Esophagus (tissue), 2 donors: ENCODE data around the gene TRPM5. TPM values are rescaled to one million over a fixed set of nuclear protein-coding genes. Genes with fewer than 3 reads are reported as not detected.

Source experiments
- H3K27ac ChIP-seq, 2 donors: one replicate each; pipeline ENCODE4 v1.5.1; 2013; ENCODE audit warnings: low read depth in 2 of 2, mild to moderate bottlenecking in 2 of 2, inconsistent platforms in 1 of 2, low read length in 1 of 2, moderate library complexity in 1 of 2
- H3K27me3 ChIP-seq, 2 donors: one replicate each; pipeline ENCODE4 v1.6.1; 2013; ENCODE audit warnings: low read length in 2 of 2, control low read depth in 1 of 2, mild to moderate bottlenecking in 1 of 2; ENCODE audit not compliant: insufficient read depth in 2 of 2, control insufficient read depth in 1 of 2
- H3K36me3 ChIP-seq, 2 donors: one replicate each; pipeline ENCODE4 v1.6.1; 2013; ENCODE audit warnings: low read length in 1 of 2; ENCODE audit not compliant: control insufficient read depth in 2 of 2, insufficient read depth in 2 of 2
- H3K4me1 ChIP-seq, 2 donors: one replicate each; pipeline ENCODE4 v1.6.1; 2013; ENCODE audit warnings: low read length in 1 of 2; ENCODE audit not compliant: control insufficient read depth in 2 of 2, insufficient read depth in 2 of 2
- H3K4me3 ChIP-seq, 2 donors: one replicate each; pipeline ENCODE4 v1.5.1; 2013; ENCODE audit warnings: low read length in 2 of 2, mild to moderate bottlenecking in 2 of 2, low read depth in 1 of 2, moderate library complexity in 1 of 2
- H3K9me3 ChIP-seq, 2 donors: one replicate each; pipeline ENCODE4 v1.6.1; 2013; ENCODE audit warnings: mild to moderate bottlenecking in 2 of 2, low read depth in 1 of 2, low read length in 1 of 2, moderate library complexity in 1 of 2; ENCODE audit not compliant: control insufficient read depth in 2 of 2, insufficient read depth in 1 of 2
- WGBS, 2 donors: extraction: QIAGEN DNeasy Blood & Tissue Kit; methylation state at CpG; one replicate each; pipeline ENCODE4 v1.1.7; 2013; 5-methylcytosine and 5-hydroxymethylcytosine counted together
- polyA plus RNA-seq, 2 donors: library from polyadenylated mRNA; stranded (reverse); fragments of 200-250 nt; gene quantifications; one replicate each; pipeline ENCODE4 v1.2.3, GENCODE V29; 2013
- donor health status: healthy with polysubstance abuse.
- donor health status: Bipolar disorder and iron deficiency.

The TRPM5 gene
- polyA plus RNA-seq, 2 donors, result 0.01 TPM; not detected in 1

DNA sequence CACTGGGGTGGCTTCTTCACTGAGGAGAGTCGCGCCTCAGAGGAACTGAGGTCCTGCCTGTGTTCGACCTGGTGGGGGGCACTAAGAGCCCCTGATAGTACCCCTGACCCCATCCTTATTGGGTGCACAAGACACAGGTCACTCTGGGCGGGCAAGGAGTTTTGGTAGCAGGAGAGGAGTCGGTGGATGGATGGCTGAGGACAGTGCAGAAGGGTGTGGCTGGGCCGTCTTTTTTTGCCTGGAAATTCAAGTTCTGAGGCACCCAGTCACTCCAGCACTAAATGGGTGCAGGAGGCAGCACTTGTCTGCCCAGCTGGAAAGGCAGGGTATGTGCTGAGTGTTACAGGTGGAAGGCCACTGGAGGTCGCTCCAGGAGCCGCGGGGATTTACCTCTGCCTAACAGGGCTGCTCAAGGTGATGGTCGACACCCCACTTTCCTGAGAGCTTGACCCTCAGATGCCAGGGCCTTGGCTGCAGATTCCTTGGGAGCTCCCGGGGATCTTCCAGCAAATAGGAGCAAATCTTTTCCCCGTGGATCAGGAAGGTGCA lies 42.8 kb downstream of the TRPM5 start:
- Histone ChIP-seq H3K36me3 (peaks cover 6 to 27% of the 10 kb centered on the region in 2 donors), H3K27ac (peak overlapping the region; percentile 89 to 94)

DNA sequence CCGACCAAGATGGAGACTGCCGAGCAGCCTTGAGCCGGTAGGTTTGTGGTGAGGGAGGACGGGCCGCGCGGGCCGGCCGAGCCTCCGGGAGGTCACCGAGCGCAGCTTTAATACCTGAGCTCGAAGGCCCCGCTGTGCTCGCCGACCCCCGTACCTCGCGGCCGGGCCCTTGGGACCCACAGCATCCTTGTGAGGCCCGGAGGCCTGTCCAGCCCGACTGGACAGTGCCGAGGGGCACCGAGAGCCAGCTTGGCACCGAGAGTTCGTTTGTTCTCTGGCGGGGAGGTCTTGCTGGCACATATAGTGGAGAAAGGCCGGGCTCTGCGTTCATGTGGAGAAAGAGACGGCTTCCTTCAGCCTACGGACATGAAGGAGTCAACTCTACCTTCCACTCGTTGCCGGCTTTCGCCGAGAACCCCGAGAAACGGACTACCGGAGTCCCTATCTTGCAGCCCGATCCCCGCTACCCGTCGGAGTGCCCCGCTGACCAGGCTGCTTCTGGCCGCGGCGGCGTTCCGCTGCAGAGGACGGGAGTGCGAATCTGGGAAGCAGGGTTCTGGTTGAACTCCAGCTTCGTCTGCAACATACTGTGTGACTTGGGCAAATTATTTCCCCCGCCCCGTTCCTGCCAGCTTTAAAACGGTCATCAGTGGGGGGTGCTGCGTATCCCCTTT lies 43.4 kb downstream of the TRPM5 start:
- peak overlapping the region; percentile 89 to 94 for H3K27ac ChIP-seq
- peaks cover 6 to 33% of the 10 kb centered on the region in 2 donors for H3K36me3 ChIP-seq
- 0 to 1% methylated on average over 55 of the region's 55 CpGs for WGBS, 2 donors

More for the DNA sequence above, 42.8 kb downstream of the TRPM5 start:
- Histone ChIP-seq H3K9me3 (no peaks in the 10 kb centered on the region), H3K4me3 (peak overlapping the region; percentile 91 to 97), H3K27me3 (no peaks in the 10 kb centered on the region), H3K4me1 (peaks cover 0 to 11% of the 10 kb centered on the region in 2 donors)
- WGBS, 2 donors, result 30 to 35% methylated on average over 12 of the region's 12 CpGs

GRCh38 chr11:2400069-2400761 lies 44.1 kb downstream of the TRPM5 start, which contains the start of gene TSSC4:
TSSC4 (plus strand) TSS chr11:2400750; CDS start chr11:2402634, 1,884 bp downstream.
- Histone ChIP-seq H3K27me3 (no peaks in the 10 kb centered on the region), H3K27ac (peak within 1 kb of the TSS; percentile 94 to 99), H3K9me3 (no peaks in the 10 kb centered on the region), H3K36me3 (peaks cover 6 to 38% of the 10 kb centered on the region in 2 donors), H3K4me1 (peaks cover 0 to 11% of the 10 kb centered on the region in 2 donors), H3K4me3 (peak within 1 kb of the TSS; percentile 91 to 97)
- WGBS, 2 donors, result 0 to 1% methylated on average over 66 of the region's 66 CpGs

More for the DNA sequence above, 43.4 kb downstream of the TRPM5 start:
- Histone ChIP-seq H3K27me3 (no peaks in the 10 kb centered on the region), H3K4me1 (peaks cover 0 to 11% of the 10 kb centered on the region in 2 donors), H3K4me3 (peak overlapping the region; percentile 91 to 97), H3K9me3 (no peaks in the 10 kb centered on the region)

DNA sequence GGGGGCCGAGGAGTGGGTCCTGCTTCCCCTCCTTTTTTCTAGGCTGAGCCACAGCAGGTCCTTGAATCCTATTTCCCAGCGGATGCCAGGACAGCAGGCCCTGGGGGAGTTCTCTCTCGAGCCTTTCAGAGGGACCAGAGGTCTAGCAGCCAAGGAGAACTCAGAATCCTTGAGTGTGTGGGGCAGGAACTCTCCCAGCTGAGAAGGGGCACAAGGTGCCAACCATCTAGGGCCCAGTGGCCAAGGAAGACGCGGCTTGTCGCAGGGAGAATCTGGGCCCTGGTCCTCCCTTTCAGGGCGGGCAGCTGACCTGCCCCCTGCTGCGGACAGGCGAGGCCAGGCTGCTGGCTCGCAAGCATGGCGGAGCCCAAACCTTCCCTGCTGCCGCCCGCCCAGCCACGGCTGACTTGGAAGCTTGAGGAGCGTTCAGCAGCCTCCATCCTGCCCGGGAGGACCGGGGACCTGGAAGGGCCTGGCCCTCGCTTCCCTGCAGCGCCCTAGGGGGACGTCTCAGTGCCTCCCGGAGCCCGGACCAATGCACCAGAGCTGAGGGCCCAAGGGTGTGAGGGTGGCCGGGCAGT lies 44.7 kb downstream of the TRPM5 start:
- WGBS, 2 donors, result 9 to 10% methylated on average over 21 to 23 of the region's 23 CpGs
- Histone ChIP-seq H3K4me1 (peaks cover 0 to 11% of the 10 kb centered on the region in 2 donors), H3K9me3 (no peaks in the 10 kb centered on the region), H3K4me3 (peak overlapping the region; percentile 55 to 88), H3K27me3 (no peaks in the 10 kb centered on the region), H3K27ac (peak overlapping the region; percentile 91 to 99), H3K36me3 (peaks cover 6 to 45% of the 10 kb centered on the region in 2 donors)

GRCh38 chr11:2398664-2399355 lies 45.5 kb downstream of the TRPM5 start:
- Histone ChIP-seq H3K27ac (peak overlapping the region; percentile 91 to 99), H3K27me3 (no peaks in the 10 kb centered on the region), H3K9me3 (no peaks in the 10 kb centered on the region), H3K4me1 (peaks cover 0 to 11% of the 10 kb centered on the region in 2 donors), H3K36me3 (peaks cover 6 to 50% of the 10 kb centered on the region in 2 donors), H3K4me3 (no peak overlapping the region)
- WGBS, 2 donors, result 54 to 55% methylated on average over 7 of the region's 7 CpGs

DNA sequence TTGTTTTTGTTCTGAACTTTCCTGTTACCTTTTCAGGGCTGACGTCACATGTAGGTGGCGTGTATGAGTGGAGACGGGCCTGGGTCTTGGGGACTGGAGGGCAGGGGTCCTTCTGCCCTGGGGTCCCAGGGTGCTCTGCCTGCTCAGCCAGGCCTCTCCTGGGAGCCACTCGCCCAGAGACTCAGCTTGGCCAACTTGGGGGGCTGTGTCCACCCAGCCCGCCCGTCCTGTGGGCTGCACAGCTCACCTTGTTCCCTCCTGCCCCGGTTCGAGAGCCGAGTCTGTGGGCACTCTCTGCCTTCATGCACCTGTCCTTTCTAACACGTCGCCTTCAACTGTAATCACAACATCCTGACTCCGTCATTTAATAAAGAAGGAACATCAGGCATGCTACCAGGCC lies 47.3 kb downstream of the TRPM5 start:
- Histone ChIP-seq H3K9me3 (no peaks in the 10 kb centered on the region), H3K27ac (no peak overlapping the region), H3K4me3 (no peak overlapping the region), H3K27me3 (no peaks in the 10 kb centered on the region), H3K4me1 (peaks cover 0 to 12% of the 10 kb centered on the region in 2 donors), H3K36me3 (peaks cover 0 to 36% of the 10 kb centered on the region in 2 donors)
- WGBS, 2 donors, result 91 to 93% methylated on average over 12 of the region's 12 CpGs

GRCh38 chr11:2396471-2396870 lies 47.8 kb downstream of the TRPM5 start:
- H3K27me3 ChIP-seq, result no peaks in the 10 kb centered on the region
- H3K36me3 ChIP-seq, result peaks cover 0 to 40% of the 10 kb centered on the region in 2 donors
- H3K27ac ChIP-seq, result no peak overlapping the region
- no peak overlapping the region for H3K4me3 ChIP-seq
- H3K4me1 ChIP-seq, result peaks cover 0 to 7% of the 10 kb centered on the region in 2 donors
- WGBS, 2 donors, result 88 to 89% methylated on average over 26 of the region's 26 CpGs
- no peaks in the 10 kb centered on the region for H3K9me3 ChIP-seq

- no peak overlapping the region for H3K4me3 ChIP-seq
- no peak overlapping the region for H3K27ac ChIP-seq
- no peaks in the 10 kb centered on the region for H3K27me3 ChIP-seq
- peaks cover 0 to 10% of the 10 kb centered on the region in 2 donors for H3K4me1 ChIP-seq
- peaks cover 0 to 45% of the 10 kb centered on the region in 2 donors for H3K36me3 ChIP-seq
- H3K9me3 ChIP-seq, result no peaks in the 10 kb centered on the region
- 83 to 88% methylated on average over 17 of the region's 17 CpGs for WGBS, 2 donors
Measured at GRCh38 chr11:2395856-2396255, 48.5 kb downstream of the TRPM5 start.

DNA sequence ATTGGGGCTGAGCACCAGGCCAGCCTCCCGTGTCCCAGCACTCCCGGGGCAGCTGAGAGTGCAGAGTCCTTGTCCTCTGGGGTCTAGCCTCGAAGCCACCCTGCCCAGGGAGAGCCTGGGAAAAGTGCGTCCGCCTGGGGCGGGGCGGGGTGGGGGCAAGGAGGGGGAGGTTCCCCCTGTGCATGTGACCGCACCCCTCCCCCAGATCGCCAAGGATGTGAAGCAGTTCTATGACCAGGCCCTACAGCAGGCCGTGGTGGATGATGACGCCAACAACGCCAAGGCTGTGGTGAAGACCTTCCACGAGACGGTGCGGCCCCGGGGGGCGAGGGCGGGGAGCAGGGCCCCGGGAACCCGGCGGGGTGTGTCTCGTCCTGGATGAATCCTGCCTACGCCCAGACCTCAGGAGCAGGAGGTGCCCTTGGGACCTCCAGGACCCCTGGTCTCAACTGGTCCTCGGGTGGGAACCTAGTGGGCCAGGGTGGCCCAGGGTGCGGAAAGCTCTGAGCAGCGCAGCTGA lies 49.0 kb downstream of the TRPM5 start:
- 80 to 85% methylated on average over 26 of the region's 26 CpGs for whole genome bisulfite sequencing, 2 donors
- Histone ChIP-seq H3K4me3 (no peak overlapping the region), H3K36me3 (peaks cover 0 to 48% of the 10 kb centered on the region in 2 donors), H3K4me1 (peaks cover 4 to 16% of the 10 kb centered on the region in 2 donors), H3K27me3 (no peaks in the 10 kb centered on the region), H3K27ac (no peak overlapping the region), H3K9me3 (no peaks in the 10 kb centered on the region)
